Astrocyte of the hippocampus (primary cell): ENCODE results near the gene RAB39B.
"Not testable (repeated sequence)": the region's sequence is repeated elsewhere in the genome, so short reads cannot be mapped to it uniquely, and the experiment has no call there.

ENCODE experiments used
- DNase-seq: peaks from one replicate; pipeline ENCODE4 v3.0.0; 2011; ENCODE audit warnings: low read depth, low spot score

RAB39B gene, protein sequence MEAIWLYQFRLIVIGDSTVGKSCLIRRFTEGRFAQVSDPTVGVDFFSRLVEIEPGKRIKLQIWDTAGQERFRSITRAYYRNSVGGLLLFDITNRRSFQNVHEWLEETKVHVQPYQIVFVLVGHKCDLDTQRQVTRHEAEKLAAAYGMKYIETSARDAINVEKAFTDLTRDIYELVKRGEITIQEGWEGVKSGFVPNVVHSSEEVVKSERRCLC

DNA sequence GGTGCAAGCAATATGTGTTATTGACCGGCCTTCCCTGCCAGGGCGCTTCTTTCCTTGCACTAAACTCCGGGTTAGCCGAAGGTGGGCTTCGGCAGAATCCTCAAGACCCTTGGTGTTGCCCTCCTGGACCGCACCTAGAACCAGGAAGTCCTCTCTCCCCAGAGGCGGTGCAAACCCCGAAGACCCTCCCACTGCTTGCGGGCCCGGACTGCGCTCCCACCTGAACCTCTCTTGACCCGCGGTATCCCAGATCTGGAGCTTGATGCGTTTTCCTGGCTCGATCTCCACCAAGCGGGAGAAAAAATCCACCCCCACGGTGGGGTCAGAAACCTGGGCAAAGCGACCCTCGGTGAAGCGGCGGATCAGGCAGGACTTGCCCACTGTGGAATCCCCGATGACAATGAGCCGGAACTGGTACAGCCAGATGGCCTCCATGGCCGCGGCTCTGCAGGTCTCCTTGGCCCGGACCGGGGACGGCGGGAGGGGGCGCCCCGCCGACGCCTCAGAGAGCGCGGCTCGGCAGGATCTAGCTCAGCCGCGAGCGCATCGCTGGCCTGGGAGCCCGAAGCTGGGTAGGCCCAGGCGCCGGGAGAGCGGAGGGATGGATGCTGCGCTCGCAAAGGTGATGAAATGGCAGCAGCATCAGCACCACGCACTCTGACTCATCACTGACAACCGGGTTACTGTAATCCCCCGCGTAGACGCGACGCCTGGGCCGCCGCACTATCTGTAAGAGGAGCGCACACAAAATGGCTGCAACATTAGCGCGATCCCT is at the start of gene RAB39B:
TSS of gene RAB39B (minus strand) at position 638 of the 775 bp plus-strand sequence. CDS start at position 435, 203 bp downstream.
- peak; percentile 74 for DNase-seq

DNA sequence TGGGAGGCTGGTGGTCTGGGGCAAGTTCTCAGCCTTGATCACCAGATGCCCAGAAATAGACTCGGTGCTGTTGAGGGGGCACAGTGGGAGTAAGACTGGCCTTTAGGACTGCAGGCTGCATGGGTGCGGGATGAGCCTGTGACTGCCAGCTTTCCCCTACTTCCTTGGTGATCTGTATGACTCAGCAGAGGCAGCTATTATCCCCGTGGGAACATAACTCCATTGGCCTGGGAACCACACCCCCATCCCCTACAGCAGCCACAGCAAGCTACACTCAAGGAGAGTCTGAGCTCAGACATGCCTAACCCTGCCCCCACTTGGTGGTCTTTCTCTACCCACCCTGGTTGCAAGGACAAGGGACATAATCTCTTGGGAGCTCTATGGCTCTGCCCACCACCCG is 49.5 kb upstream of the RAB39B start:
- DNase-seq, result peak; percentile 16

DNA sequence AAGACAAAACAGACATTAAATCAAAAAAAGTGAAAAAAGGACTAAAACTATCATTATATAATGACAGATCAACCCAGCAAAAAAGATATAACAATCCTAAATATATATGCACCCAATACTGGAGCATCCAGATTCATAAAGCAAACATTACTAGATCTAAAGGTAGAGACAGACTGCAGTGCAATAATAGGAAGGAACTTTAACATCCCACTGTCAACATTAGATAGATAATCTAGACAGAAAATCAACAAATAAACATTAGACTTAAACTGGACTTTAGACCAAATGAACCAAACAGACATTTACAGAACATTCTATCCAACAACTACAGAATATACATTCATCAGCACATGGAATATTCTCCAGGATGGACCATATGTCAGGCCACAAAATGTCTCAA is 29.5 kb upstream of the RAB39B start:
- DNase-seq, result no peak

DNA sequence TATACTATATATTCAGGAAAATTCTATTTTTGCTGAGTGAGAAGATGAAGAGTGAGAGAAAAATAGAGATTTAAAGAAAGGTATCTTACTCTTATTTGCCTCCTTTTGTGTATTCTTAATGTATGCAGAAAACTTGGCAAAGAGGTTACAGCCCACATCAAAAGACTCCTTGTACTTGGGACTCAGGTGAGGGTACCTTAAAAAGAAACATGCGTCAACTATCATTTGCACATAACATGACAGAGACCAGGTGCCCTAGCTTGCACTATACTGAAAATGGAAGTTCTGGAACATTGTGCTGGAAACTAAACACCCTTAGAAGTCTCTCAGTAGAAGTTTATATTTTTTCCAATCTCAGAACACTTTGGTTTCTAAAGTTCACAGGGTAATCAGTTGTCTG is 15.6 kb upstream of the RAB39B start:
- no peak for DNase-seq

DNA sequence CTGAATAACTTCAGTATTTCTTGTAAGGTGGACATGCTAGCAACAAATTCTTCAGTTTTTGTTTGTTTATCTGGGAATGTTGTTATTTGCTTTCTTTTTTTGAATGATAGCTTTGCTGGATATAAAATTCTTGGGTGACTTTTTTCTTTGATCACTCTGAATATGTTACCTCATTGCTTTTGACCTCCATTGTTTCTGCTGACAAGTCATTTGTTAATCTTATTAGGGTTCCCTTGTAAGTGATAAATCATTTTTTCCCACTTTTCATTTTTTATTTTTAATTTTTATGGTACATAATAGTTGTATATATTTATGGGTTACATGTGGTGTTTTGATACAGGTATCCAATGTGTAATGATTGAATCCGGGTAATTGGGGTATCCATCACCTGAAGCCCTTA is 6.7 kb upstream of the RAB39B start:
- DNase-seq, result no peak

DNA sequence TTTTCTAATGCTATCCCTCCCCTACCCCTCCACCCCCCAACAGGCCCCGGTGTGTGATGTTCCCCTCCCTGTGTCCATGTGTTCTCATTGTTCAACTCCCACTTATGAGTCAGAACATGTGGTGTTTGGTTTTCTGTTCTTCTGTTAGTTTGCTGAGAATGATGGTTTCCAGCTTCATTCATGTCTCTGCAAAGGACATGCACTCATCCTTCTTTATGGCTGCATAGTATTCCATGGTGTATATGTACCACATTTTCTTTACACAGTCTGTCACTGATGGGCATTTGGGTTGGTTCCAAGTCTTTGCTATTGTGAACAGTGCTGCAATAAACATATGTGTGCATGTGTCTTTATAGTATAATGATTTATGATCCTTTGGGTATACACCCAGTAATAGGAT is 3.7 kb upstream of the RAB39B start:
- not testable (repeated sequence) for DNase-seq

DNA sequence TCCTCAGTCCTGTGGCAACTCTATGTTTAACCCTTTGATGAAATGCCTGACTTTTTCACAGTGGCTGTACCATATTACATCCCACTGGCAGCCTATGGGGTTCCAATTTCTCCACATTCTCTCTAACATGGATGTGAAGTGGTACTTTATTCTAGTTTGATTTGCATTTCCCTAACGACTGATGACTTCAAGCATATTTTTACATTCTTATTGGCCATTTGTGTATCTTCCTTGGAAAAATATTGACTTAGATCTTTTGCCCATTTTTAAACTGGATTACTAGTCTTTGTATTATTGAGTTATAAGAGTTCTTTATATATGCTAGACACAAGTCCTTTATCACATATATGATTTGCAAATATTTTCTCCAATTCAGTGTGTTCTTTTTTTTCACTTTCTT is 2.1 kb upstream of the RAB39B start:
- no peak for DNase-seq

DNA sequence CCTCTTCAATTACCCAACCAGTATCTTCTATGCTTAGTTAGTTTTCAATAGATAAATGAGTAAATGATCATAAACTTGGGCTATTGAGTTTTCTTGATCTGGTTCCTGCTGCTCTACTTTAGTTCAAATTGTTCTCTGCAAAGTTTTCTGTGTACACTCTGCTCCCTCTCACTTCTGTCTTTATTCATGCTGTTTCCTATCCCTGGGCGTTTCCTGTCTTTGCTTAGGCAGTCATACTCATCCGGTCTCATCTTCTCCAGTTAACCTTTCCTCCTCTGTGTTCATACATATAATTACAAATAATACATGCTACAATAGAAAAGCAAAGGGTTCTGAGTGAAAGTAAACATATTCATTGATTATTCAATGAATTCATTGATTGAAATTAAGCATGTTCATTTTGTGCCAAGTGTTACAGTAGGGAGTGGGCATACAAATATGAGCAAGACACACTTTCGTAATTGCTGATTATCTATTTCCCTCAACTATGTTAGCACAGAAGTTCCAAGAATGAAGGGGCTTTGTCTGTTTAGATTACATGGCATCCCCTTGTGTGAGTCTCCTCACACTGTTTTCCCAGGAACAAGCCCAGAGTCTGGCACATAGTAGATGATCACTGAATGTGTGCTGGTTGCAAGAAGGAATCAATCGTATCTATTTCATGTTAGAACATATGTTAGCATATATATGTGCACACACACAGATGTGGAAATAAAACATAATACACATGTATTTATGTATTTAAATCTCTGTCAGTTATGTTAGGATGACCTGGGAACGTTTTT is 1.1 kb downstream of the RAB39B start:
- no peak for DNase-seq

DNA sequence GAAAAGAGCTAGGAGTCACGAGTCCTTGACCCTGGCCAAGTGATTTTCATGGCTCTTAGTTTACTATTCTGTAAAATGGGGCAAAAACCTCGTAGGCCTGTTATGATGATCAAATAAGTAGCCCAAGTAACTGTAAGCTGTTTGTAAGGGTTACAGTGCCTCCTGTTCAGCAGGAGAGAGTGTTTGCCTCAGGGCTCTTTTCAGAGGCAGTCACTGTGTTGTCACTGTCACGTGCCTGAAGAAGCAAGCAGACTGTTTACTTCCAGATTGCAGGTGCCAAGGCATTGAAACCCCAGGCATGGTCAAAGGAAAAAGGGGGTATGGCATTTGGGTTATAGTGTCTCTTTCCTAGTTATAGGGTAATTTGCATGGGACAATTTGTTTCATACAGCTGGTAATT is 4.5 kb downstream of the RAB39B start:
- no peak for DNase-seq

DNA sequence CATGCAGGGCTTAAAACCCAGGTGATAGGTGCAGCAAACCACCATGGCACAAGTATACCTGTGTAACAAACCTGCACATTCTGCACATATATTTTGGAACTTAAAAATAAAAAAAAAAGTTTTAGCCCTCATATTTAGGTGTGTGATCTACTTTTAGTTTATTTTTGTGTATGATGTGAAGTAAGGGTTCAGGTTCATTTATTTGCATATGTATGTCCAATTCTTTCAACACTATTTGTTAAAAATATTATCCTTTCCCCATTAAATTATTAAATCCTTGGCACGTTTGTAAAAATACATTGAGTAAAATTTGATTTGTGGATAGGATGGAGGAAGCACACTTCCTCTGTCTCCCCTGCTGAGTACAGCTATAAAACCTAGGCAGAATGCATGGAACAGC is 12.9 kb downstream of the RAB39B start:
- DNase-seq, result no peak

DNA sequence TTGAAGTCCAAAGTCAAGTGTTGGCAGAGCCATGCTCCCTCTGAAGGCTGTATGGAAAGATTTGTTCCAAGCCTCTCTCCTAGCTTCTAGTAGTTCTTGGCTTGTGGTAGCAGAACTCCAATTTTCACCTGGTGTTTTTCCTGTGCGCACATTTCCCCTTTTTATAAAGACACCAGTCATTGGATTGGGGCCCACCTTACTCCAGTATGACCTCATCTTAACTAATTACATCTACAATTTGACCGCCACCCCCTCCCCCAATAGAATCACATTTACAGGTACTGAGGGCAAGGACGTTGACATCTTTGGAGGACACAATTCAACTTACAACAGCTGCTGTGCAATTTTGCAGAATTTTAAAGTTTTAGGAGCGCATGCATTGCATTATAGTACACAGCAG is 16.8 kb downstream of the RAB39B start:
- no peak for DNase-seq

DNA sequence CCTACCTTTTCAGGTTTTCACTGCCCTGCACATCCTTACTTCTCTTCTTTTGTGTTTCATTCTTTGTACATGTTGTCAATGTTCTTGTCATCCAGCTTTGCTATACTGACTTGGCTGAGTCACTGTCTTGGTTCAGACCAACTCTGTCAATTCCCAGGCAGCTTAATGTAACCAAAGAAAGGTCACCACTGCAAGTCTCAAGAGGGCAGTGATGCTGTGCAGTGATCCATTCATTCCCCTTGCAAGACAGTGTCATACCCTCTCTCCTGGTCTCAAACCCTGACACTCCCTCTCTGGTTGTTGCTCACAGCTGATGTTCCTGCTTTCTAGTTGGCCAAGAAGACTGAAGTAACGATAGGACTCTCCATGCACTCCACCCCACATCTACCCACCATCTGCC is 17.5 kb downstream of the RAB39B start:
- DNase-seq, result no peak

DNA sequence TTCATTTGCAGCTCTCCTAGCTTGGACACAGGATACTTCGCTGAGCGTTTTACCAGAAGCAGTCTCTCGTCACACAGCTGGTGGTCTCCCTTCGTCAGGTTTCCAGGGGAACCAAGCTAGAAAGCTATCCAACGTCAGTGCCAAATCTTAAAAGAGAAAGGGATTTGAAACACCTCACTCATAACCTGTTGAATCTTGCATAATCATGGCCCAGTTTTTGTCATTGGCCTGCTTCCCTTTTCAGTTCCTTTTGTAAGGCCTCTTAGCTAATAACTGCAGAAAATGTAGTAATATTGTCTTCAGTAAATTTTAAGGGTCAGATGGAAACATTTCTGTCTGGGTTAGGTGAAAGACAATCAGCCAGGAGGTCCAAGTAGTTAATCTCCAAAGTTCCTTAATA is 22.0 kb downstream of the RAB39B start:
- no peak for DNase-seq

DNA sequence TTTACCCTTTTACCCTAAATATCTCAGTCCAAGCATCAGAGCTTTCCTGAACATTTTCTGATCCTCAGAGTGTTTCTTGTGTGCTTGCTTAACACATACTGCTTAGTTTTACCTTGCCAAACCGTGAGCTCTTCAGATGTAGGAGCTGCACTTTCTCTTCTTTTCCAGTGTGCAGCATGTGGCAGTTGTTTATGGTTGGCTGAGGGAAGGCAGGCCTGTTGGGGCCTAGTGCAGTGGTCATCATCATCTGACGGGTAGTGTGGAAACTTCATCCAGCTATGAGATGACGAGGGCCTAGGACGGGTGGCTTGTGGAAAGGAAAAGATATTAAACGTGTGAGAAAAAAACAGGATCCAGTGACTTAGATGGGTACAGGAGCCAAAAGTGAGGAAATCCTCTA is 26.6 kb downstream of the RAB39B start:
- no peak for DNase-seq

DNA sequence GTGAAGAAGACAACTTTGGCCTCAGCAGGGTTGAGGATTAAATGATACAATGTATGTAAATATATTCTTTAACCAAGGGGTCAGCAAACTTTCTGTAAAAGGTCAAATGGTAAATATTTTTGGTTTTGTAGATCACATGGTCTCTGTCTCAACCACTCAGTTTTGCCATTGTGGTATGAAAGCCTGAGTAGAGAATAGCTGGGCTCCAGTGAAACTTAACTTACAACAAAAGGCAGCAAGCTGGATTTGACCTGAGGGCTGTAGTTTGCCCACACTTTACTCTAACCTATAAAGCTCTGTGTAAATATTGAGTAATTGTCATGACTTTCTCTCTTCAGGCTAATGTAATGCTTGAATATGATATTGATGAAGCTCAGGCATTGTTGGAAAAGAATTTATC is 28.4 kb downstream of the RAB39B start:
- DNase-seq, result no peak

DNA sequence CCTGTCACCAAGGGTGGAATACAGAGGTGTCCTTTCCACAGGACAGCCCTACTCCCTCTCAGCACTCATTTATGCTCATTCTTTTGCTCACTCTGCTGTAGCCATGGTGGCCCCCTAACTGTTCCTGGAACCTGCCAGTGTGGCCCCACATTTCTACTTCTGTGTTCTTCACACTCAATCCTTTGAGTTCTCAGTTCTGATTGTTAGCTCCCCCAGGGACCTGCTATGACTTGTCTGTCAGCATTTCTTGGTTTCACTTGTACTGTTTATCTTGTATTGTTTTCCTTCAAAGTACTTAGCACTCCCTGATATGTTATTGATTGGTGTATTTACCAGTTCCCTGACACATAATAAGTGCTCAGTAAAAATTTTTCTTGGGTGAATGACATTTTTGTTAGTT is 33.1 kb downstream of the RAB39B start:
- no peak for DNase-seq

DNA sequence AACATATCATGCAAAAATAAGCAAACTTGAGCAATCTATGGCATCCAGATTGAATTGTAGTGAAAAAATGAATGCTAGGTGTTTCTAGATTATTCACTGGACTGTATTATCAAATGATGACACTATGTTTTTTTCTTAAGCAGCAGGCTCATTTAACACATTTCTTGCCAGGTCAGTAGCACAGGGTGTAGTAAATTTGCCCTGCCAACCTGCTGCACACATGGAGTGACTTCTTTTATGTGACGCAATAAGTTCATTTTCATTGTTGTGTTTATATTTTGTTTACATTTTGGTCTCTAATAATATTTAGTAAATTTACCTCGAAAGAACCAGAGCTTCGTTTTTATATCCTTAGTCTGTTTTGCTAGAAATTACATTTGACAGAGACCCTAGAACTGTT is 38.5 kb downstream of the RAB39B start:
- no peak for DNase-seq

DNA sequence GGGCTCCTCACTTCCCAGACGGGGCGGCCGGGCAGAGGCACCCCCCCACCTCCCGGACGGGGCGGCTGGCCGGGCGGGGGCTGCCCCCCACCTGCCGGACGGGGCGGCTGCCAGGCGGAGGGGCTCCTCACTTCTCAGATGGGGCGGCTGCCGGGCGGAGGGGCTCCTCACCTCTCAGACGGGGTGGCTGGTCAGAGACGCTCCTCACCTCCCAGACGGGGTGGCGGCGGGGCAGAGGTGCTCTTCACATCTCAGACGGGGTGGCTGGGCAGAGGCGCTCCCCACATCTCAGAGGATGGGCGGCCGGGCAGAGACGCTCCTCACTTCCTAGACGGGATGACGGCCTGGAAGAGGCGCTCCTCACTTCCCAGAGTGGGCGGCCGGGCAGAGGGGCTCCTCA is 40.5 kb downstream of the RAB39B start:
- DNase-seq, result not testable (repeated sequence)

DNA sequence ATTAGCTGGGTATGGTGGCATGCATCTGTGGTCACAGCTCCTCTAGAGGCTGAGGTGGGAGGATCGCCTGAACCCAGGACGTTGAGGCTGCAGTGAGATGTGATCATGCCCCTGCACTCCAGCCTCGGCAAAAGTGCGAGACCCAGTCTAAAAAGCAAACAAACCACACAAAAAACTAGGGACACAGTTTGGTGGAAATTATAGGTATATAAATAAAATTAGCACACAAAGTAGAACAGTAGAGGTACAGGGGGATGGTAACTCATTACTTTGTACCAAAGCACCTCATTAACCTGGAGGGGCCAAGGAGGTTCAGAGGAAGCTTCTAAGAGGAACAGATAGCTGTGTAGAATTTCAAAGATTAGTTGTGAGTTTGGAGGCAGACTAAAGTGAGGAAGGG is 42.9 kb downstream of the RAB39B start:
- DNase-seq, result no peak

DNA sequence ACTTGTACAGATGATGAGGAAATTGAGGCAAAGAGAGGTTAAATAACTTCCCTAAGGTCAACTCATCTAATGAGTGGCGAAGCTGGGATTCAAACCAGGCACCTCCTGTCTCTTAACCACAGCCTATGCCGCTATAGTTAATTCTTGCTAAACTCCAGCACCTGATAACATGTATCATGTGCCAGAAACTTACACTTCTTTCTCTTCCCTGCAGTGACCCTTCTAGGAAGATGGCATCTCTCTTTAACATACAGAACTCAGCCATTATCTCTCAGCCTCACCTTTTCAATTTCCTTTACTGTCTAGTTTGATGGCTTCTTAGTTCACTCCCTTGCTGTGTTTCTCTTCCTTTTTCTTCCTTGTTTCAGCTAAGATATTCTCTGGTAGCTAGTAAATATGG is 45.5 kb downstream of the RAB39B start:
- no peak for DNase-seq

DNA sequence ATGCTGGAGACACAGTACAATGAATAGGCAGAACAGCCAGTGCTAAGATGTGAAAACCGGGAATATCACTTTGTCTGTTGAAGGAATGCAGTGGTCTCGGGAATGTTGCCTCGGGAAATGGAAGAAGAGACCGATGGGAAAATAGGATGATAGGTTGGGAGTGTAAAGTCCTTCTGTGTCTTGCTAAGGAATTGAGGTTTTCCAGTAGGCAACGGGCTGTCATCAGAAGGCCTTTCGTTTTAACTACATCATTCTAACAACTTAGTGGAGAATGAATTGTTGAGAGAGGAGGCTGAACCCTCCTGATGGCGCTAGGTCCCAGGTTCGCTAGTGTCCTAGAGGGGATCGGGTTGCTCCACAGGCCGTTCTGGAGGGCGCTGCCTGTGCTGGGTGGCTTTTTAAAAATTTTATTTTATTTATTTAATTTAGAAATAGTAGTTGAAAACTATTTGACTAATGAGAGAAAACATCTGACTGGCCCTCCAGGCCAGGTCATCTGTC is 47.3 kb downstream of the RAB39B start:
- no peak for DNase-seq

DNA sequence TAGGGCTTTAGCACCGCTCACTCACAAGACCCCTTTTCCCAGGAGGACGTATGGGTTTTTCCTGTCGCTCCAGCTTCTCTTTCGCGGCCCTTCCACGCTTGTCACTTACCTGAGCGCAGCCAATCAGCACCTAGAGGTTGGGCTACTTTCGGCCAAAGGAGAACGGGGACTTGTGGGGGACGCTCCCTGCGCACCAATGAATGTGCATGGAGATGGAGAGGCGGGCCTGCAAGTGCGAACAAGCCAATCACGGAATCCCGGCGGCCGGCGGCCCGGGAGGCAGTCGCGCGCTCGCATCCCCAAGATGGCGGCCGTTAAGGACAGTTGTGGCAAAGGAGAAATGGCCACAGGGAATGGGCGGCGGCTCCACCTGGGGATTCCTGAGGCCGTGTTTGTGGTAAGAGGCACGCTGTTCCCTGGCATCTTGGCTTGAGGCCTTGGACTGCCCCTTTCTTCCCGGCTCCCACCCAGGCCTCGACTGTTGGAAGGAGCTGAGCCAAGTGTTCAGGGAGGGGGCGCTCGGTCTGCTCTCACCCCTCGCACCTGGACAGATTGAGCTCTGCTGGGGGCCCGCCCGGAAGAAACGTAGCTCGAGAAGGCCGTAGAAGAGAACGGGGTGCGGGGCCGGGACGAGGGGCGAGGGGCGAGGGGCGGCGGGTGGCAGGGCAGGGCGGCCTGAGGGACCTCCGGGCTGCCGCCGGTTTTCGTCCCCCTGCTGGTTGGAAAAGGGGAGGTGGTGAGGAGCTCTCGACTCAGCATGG is 47.9 kb downstream of the RAB39B start, which contains the start of gene VBP1:
TSS of gene VBP1 (plus strand) at position 282 of the 761 bp plus-strand sequence. CDS start at position 305, 23 bp downstream.
- DNase-seq, result peak; percentile 96
